ENCODE results near the gene PDE4D.

PDE4D gene

GRCh38 chr5:59049095-59049494, 844.4 kb downstream of the PDE4D start:
- DNase-seq, result no peak

- DNase-seq, result no peak
These were observed 851.1 kb downstream of the PDE4D start for GRCh38 chr5:59042201-59043055.

- no peak for DNase-seq
These were observed 852.2 kb downstream of the PDE4D start for GRCh38 chr5:59041355-59041754.

- DNase-seq, result no peak
These were observed 852.7 kb downstream of the PDE4D start for GRCh38 chr5:59040804-59041201.

- DNase-seq, result no peak
These were observed 853.3 kb downstream of the PDE4D start for GRCh38 chr5:59040024-59040803.

- peak; percentile 88 for DNase-seq
These were observed 854.1 kb downstream of the PDE4D start for GRCh38 chr5:59039296-59040023.

GRCh38 chr5:59038798-59039295, 854.7 kb downstream of the PDE4D start:
- DNase-seq, result no peak

GRCh38 chr5:59037941-59038797, 855.4 kb downstream of the PDE4D start:
- DNase-seq, result no peak

GRCh38 chr5:59037453-59037852, 856.1 kb downstream of the PDE4D start:
- DNase-seq, result no peak

GRCh38 chr5:59037041-59037440, 856.5 kb downstream of the PDE4D start:
- no peak for DNase-seq

- DNase-seq, result peak; percentile 39
These were observed 857.1 kb downstream of the PDE4D start for GRCh38 chr5:59036274-59036961.

- DNase-seq, result no peak
These were observed 857.8 kb downstream of the PDE4D start for GRCh38 chr5:59035681-59036080.

GRCh38 chr5:59034498-59035186, 858.9 kb downstream of the PDE4D start:
- no peak for DNase-seq

GRCh38 chr5:59027145-59027907, 866.2 kb downstream of the PDE4D start:
- DNase-seq, result no peak

GRCh38 chr5:59025734-59026133, 867.8 kb downstream of the PDE4D start:
- no peak for DNase-seq

GRCh38 chr5:59021837-59022514, 871.5 kb downstream of the PDE4D start:
- DNase-seq, result no peak

- no peak for DNase-seq
These were observed 872.2 kb downstream of the PDE4D start for GRCh38 chr5:59021286-59021673.

GRCh38 chr5:59020611-59021285, 872.8 kb downstream of the PDE4D start:
- peak; percentile 25 for DNase-seq

- DNase-seq, result no peak
These were observed 874.4 kb downstream of the PDE4D start for GRCh38 chr5:59019078-59019477.
